Measurements from ENCODE around the gene F2.
A peak's percentile ranks its signal among the peaks of the same experiment; 100 is the strongest.

F2 gene

GRCh38 chr11:46743693-46744339 is 24.8 kb downstream of the F2 start:
- DNase-seq (ENCODE audit: low spot score): no peak

- DNase-seq (ENCODE audit: low spot score): no peak
Measured at GRCh38 chr11:46745328-46745727, 26.3 kb downstream of the F2 start.

- no peak for DNase-seq (ENCODE audit: low spot score)
Measured at GRCh38 chr11:46745995-46746394, 27.0 kb downstream of the F2 start.

- DNase-seq (ENCODE audit: low spot score): no peak
Measured at GRCh38 chr11:46747150-46747549, 28.1 kb downstream of the F2 start.

GRCh38 chr11:46755962-46756361 is 36.9 kb downstream of the F2 start:
- DNase-seq (ENCODE audit: low spot score): no peak

- DNase-seq (ENCODE audit: low spot score): peak; percentile 54
Measured at GRCh38 chr11:46759196-46759595, 40.2 kb downstream of the F2 start.

GRCh38 chr11:46760429-46761128 is 41.6 kb downstream of the F2 start:
- DNase-seq (ENCODE audit: low spot score): no peak

GRCh38 chr11:46761807-46762206 is 42.8 kb downstream of the F2 start:
- no peak for DNase-seq (ENCODE audit: low spot score)

GRCh38 chr11:46762248-46762647 is 43.2 kb downstream of the F2 start:
- peak; percentile 22 for DNase-seq (ENCODE audit: low spot score)

GRCh38 chr11:46766656-46767055 is 47.6 kb downstream of the F2 start:
- DNase-seq (ENCODE audit: low spot score): no peak

- DNase-seq (ENCODE audit: low spot score): no peak
Measured at GRCh38 chr11:46769636-46770221, 50.7 kb downstream of the F2 start.

GRCh38 chr11:46776878-46777277 is 57.9 kb downstream of the F2 start:
- DNase-seq (ENCODE audit: low spot score): no peak

GRCh38 chr11:46778416-46778815 is 59.4 kb downstream of the F2 start:
- no peak for DNase-seq (ENCODE audit: low spot score)
